ENCODE results near the gene ODAD3.

DNA sequence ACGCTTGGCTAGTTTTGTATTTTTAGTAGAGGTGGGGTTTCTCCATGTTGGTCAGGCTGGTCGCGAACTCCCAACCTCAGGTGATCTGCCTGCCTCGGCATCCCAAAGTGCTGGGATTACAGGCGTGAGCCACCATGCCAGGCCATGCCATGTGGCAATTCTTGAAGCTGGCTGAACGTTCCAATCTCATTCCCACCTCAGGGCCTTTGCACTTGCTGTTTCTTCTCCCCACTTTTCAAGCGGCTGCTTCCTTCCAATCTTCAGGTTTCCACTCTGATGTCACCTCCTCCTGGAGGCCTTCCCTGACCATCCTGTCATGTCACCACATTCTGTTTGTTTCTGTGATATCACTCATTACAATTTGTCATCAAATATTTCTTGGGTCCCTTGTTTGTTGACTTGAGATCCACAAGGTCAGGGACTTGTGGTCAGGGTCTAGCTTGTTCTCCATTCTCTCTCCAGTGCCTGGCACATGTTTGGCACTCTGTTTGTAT is 55.0 kb downstream of the ODAD3 start:
- TF ChIP-seq REST (IDR thresholded peaks at IDR 0.05; ENCODE audit: low read depth) = no peak
- TF ChIP-seq, protein P1, sequence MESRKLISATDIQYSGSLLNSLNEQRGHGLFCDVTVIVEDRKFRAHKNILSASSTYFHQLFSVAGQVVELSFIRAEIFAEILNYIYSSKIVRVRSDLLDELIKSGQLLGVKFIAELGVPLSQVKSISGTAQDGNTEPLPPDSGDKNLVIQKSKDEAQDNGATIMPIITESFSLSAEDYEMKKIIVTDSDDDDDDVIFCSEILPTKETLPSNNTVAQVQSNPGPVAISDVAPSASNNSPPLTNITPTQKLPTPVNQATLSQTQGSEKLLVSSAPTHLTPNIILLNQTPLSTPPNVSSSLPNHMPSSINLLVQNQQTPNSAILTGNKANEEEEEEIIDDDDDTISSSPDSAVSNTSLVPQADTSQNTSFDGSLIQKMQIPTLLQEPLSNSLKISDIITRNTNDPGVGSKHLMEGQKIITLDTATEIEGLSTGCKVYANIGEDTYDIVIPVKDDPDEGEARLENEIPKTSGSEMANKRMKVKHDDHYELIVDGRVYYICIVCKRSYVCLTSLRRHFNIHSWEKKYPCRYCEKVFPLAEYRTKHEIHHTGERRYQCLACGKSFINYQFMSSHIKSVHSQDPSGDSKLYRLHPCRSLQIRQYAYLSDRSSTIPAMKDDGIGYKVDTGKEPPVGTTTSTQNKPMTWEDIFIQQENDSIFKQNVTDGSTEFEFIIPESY (IDR thresholded peaks at IDR 0.05; ENCODE audit: extremely low read depth, insufficient replicate concordance, low read length) = no peak
- TF ChIP-seq, protein P2, sequence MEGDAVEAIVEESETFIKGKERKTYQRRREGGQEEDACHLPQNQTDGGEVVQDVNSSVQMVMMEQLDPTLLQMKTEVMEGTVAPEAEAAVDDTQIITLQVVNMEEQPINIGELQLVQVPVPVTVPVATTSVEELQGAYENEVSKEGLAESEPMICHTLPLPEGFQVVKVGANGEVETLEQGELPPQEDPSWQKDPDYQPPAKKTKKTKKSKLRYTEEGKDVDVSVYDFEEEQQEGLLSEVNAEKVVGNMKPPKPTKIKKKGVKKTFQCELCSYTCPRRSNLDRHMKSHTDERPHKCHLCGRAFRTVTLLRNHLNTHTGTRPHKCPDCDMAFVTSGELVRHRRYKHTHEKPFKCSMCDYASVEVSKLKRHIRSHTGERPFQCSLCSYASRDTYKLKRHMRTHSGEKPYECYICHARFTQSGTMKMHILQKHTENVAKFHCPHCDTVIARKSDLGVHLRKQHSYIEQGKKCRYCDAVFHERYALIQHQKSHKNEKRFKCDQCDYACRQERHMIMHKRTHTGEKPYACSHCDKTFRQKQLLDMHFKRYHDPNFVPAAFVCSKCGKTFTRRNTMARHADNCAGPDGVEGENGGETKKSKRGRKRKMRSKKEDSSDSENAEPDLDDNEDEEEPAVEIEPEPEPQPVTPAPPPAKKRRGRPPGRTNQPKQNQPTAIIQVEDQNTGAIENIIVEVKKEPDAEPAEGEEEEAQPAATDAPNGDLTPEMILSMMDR (IDR thresholded peaks at IDR 0.05 in 2 of 3, conservative IDR thresholded peaks at IDR 0.05 in 1 of 3; ENCODE audit: borderline replicate concordance in 1 of 3, insufficient read depth in 1 of 3, low read depth in 2 of 3, low read length in 2 of 3) = no peak
